HuH-7.5 (cell line): ENCODE data around the gene TBX1.

Experiments
- DNase-seq: peaks from one replicate; pipeline ENCODE4 v3.0.0; 2011; ENCODE audit warnings: low spot score

Gene TBX1

GRCh38 chr22:19760058-19760950 lies at the start of gene TBX1:
Gene TBX1 (plus strand): TSS chr22:19760778. CDS start chr22:19760844, 66 bp downstream.
- DNase-seq, result no peak

GRCh38 chr22:19713245-19713644 lies 47.3 kb upstream of the TBX1 start:
- DNase-seq, result no peak

- DNase-seq, result no peak
Measured at GRCh38 chr22:19713650-19714311, 46.8 kb upstream of the TBX1 start.

DNA sequence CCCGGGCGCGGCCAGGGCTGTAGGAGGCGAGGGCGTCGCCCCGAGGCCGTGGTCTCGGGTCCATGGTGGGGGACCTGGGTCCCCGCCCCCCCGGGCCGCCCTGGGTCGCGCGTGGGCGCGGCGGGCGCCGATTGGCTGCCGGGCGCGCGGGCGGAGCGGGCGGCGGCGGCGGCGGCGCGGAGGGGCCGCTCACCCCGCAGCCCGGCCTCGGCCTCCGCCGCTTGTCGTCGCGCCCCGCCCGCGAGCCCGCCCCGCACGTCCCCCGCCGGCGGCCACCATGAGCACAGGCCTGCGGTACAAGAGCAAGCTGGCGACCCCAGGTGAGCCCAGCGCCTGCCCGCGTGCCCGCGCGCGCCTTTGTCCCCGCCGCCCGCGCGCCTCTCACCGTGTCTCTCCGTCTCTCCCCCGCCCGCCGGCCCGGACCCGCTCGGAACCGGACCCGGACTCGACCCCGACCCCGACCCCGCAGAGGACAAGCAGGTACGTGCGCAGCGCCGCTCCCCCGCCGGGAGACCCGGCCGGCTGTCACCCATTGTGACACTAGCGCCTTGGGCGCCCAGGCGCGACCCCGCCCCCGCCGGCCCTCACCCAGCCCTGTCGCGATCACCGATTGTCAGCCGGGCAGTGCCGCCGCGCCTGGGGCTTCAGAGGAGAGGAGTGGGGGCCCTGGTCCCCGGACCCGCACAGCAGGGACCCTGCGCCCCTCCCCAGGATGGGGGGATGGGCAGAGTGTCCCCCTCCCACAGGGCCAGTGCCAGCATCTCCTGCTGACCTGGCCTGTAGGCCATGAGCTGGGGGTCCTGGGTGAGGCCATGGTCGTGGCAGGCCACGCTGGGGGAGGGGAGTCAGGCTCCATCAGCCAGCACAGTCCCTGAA lies 46.0 kb upstream of the TBX1 start, which contains the start of gene SEPTIN5:
Gene SEPTIN5 (plus strand): TSS at position 192 of the 876 bp plus-strand sequence. CDS start 86 bp downstream, at position 278.
- DNase-seq, result no peak

- DNase-seq, result no peak
Measured at GRCh38 chr22:19715188-19715930, 45.2 kb upstream of the TBX1 start.

- no peak for DNase-seq
Measured at GRCh38 chr22:19716041-19716828, 44.3 kb upstream of the TBX1 start.

DNA sequence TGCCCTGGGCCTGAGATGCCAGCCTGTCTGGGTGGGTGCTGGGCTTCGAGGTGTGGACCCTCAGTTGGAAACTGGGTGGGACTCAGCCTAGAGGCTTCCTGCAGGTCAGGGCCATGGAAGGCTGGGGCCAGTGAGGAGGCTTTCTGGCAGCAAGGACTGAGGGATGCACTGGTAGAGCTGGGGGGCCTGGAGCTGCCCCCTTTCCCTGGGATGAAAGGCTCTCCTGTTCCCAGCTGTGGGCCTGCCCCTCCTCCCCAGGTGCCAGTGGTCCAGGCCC lies 43.8 kb upstream of the TBX1 start:
- no peak for DNase-seq

DNA sequence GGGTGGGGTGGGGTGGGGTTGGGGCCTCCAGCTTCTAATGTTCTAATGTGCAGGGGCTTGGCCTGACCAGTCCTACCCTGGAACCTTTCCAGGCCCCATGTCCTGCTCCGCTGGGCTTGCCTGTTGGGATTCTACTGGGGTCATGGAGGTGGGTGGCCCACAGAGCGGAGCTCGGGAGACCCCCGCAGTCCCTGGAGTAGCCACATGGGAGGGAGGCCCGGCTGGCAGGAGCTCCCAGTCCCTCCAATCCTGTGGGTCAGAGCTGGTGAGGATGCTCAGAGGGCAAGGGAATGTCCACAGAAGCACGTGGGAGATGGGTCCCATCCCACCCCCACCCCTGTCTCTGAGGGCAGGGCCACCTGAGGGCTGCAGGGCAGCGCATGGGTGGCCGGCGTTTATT lies 43.4 kb upstream of the TBX1 start:
- no peak for DNase-seq

DNA sequence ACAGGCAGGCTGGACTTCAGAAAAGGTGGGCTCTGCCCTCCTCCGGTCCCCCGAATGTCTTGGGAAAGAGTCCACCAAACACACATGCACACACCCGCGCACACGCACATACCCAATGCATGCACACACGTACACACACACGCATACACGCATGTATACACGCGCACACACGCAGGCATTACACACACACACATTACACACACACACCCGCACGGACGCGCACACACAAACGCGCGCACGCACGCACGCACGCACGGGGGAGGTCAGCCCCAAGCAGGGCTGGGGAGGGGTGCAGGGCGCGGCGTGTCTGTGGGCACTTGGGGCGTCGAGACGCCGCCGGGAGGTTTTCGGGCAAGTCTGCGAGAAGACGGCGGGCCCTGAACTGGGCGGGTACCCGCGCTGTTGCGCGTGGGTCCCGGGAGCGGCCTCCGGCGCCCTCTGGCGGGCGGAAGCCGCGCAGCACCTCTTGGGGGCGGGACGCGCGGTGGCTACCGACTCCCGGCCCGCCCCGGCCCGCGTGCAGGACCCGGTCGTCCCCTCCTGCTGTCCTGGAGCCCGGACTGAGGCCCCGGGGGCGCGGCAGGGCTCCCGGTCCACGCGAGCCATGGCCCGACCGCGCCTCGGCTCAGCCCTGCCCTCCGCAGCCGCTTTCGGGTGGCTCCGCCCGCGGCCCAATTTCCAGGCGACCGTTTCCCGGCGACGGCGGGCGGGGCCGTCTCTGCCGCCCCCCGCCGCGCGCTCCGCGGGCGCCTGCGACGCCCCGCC lies 42.7 kb upstream of the TBX1 start:
- peak; percentile 91 for DNase-seq

DNA sequence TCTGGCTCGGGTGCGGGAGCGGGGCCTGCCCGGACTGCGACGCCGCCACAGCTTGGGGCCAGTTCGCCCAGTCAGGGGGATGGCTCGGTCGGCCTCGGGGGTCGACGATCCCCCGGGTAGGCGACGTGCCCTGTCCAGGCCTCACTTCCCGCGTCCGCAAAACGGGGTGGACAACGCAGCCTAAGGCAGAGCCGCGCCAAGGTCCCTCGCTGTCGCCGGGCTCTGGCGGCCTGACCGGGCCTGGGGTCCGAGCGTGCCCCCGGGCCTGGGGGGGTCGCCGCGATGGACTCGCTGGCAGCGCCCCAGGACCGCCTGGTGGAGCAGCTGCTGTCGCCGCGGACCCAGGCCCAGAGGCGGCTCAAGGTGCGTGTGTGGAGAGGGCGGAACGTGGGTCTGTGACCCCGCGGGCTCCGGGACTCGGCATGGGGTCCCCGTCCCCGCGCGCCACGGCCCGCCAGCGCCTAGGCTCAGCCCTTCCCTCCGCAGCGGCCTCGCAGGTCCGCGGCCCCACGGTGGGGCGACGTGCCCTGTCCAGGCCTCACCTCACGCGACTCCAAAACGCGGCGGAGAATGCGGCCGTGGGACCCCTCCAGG lies 42.0 kb upstream of the TBX1 start:
- no peak for DNase-seq

DNA sequence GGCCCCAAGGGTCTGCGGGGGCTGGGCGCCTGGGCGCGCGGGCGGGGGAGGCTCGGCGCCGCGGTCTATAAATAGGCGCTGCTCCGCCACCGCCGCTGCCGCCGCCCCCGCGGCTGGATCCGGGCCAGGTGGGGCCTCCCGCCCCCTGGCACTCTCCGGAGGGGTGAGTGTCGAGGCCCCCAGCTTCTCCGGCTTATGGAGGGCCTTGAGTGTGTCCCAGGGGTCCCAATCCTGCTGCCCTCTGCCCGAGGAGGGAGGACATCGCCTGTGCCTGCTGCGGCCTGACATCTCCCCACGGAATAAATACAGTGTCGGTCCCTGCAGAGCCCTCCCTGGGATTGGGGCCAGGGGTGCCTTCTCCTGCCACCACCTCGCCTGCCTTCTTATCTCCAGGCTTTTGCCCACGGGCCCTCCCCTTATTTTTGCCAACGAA lies 41.5 kb upstream of the TBX1 start:
- no peak for DNase-seq

DNA sequence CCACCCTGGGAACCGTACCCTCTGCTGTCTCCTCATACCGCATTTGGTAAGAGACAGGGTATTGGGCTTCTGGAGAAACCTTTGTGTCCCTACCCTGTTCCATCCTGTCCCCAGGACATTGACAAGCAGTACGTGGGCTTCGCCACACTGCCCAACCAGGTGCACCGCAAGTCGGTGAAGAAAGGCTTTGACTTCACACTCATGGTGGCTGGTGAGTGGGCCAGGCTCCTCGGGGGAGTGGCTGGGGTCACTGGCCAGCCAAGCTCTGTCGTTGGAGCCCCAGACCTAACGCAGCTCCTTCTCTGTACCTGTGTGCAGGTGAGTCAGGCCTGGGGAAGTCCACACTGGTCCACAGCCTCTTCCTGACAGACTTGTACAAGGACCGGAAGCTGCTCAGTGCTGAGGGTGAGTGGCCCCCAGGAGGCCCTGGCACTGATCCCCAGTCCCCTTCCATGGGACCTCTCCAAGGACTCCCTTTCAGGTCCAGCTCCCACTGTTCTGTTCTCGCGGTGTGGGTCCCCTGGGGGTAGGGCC lies 41.0 kb upstream of the TBX1 start:
- no peak for DNase-seq

- DNase-seq, result no peak
Measured at GRCh38 chr22:19720150-19720827, 40.3 kb upstream of the TBX1 start.

DNA sequence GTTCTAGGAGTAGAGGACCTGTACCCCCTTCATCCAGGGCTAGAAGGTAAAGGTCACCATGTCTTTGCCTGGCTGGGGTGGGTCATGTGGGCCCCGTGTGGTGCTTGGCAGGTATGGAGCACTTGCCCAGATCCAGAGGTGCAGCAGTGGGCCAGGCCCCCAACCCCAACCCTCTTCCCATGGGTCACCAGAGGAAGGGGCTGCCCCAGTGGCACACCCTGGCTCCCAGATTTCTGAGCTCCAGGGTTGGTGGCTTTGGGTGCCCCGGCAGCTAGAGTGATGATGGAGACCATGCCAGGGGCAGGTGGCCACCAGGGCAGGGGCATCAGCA lies 39.6 kb upstream of the TBX1 start:
- no peak for DNase-seq

DNA sequence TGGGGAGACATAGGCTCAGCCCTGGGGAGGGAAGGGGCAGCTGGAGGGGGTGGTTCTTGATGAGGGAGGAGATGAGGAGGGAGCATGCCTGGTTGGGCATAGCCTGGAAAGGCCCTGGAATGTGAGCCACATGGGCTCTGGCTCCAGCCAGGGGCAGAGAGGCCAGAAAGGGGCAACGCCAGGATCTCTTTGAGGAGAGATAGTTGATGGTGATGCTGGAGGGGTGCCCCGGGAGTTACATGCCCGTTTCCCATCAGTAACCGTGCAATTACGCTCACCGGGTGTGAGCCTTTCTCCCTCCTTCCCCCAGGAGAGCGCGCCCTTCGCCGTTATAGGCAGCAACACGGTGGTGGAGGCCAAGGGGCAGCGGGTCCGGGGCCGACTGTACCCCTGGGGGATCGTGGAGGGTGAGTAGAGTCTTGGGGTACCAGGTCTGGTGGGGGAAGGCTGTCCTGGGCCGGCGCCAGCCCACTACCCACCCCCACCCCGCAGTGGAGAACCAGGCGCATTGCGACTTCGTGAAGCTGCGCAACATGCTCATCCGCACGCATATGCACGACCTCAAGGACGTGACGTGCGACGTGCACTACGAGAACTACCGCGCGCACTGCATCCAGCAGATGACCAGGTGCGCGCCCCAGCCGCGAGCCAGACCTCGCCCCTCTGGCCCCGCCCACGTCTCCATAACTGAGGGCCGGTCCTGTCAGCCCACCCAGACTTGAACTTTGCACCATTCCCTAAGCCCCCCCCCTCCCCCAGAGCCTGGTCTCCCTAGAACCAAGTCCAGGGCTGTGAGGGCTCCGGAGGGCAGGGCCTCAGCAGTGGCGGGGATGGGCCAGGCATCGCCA lies 39.0 kb upstream of the TBX1 start:
- no peak for DNase-seq

- DNase-seq, result no peak
Measured at GRCh38 chr22:19722178-19722981, 38.2 kb upstream of the TBX1 start.

- DNase-seq, result peak; percentile 68
Measured at GRCh38 chr22:19722982-19723231, 37.7 kb upstream of the TBX1 start.
